ENCODE data around the gene CIAO2A.

CIAO2A gene

DNA sequence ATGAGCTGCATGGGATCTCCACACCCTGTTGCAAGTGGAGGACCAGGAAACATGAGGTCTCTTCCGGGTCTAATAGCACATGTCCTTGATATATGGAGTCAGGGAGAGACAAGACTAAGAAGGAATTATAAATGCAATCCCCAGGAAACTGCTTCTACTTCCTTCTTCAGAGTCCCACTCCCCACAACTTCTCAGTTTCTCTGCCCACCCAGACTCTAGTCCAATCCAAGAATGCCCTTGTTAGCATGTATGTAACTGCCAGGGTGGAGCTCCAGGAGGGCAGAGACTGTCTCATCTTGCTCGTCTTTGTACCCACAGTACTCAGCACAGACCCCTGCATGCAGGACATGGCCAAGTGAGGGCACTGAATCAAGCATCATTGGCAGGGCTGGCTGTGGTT is 55.7 kb downstream of the CIAO2A start:
- no peak for DNase-seq

DNA sequence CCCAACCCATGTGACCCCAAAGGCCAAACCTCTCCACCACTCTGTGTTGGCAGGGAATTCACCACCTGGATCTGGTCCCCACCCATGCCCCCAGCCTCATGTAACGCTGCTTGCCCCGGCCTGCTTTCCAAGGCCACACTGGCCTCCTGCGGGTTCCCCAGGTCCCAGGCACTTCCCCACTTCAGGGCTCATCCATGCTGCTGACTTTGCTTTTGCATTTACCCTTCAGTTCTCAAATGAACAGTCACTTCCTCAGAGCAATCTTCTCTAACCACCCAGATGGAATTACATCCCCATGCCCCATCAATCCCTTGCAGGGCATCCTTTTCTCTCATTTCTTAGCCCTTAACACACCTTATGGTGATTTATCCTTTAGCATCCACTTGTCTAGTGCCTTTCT is 56.5 kb downstream of the CIAO2A start:
- no peak for DNase-seq

DNA sequence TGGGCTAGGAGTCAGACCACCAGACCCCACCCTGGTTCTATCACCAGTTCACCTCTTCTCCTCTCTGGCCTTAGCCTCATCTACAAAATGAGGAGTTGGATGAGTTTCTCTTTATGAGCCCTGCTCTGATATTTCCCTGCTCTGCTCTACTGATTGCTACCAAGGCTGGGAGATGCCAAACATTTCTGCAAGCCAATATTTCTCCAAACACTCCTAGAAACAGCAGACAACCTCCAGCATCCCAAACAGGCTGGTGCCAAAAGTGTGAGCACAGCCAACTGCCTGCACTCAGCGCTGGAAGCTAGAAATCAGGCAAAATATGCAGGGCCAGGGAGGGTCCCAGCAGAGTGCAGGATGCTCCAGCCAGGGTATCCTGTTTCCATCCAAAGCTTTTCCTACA is 58.1 kb downstream of the CIAO2A start:
- no peak for DNase-seq

DNA sequence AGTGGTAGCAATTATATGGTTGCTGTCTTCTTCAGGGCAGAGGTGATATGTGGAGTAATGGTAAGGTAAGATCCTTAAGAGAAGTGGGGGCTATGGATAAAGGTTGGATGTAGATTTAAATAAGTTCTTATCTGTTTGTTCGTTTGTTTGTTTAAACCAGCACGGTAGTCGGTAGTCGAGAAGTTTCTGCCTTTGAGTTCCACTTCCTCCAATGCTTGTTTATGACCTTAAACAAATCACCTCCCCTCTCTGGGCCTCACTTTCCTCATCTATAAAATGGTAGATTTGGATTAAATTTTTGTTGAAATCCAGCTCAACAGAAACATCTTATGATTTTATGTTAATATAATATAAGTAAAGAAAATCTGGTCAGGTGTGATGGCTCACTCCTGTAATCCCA is 59.1 kb downstream of the CIAO2A start:
- no peak for DNase-seq

DNA sequence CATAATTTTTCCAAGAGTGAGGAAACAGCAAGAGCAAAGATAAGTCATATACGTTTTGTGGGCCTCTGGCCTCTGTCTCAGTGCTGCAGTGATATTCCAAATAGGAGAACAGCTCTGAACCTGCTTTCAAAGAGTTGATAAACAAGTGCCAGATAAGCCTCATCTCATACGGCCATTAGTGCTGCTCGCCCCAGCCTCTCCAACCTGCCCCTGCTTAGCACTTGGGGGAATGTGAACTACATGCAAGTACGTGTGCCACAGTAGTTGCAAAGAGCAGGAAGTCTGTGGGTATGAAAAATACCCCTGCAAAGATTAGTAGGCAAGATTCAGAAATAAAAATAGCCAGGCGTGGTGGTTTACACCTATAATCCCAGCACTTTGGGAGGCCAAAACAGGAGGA is 61.3 kb downstream of the CIAO2A start:
- DNase-seq: no peak

DNA sequence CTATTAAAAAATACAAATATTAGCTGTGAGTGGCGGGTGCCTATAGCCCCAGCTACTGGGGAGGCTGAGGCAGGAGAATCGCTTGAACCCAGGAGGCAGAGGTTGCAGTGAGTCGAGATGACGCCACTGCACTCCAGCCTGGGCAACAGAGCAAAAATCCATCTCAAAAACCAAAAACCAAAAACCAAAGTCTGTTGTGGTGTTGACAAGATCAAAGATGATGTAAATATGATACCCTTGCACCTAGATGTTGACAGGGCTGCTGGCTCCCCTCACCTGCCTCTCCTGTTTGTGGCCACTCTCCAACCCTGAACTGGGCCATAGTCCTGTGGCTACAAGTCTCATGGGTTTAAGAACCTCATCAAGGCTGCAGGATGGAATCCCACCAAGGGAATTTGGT is 63.5 kb downstream of the CIAO2A start:
- DNase-seq: no peak

DNA sequence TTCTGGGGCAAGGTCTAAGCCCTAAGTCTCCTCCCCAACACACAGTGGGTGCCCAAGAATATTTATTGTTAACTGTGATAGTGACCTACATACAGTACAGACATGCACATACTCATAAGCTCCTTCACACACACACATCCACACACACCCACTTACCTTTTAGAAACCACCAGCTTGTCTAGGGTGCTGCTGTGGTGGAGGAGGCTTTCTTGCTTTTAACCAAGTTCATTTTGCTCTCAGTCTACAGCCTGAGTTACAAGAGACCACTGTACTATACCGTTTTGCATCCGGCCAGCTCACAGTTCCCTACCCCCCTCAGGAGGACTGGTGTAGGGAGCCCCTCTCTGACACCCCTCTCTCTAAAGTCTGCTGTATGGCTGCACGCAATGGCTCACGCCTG is 64.0 kb downstream of the CIAO2A start:
- no peak for DNase-seq

DNA sequence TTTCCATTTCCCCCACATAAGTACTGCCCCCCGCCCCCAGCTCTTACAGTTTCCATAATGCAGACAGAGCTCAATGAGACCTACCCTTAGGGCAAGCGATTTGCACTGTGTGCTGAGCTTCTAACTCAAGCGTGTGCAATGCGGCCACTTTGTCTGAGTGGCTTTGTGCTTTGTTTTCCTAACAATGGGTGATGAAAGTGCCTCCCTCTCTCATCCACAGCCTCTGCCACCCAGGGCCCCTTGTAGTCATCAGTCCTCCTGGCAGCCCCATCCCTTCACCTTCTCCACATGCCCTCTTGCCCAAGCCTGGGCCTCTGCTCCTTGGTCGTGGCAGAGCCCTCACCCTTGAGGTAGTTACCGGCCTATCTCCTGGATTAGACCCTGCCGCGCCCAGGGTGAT is 64.5 kb downstream of the CIAO2A start:
- no peak for DNase-seq

DNA sequence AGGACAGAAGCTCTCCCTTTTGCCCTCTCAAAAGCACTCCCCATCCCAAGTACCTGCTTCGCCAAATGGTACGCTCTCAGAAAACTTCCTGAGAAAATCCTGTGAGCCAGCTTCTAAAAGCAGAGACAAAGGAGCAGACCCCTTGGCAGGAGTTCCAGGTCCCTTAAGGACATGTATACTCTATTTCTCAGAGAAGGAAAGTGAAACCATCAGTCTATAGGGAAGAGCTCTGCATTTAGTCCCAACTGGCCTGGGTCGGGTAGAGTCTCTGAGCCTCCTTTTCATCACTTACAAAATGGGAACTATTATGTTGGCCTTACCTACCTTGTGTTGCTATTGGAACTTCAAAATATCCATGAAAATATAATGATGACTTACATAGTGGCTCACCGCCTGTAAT is 67.0 kb downstream of the CIAO2A start:
- DNase-seq: no peak

DNA sequence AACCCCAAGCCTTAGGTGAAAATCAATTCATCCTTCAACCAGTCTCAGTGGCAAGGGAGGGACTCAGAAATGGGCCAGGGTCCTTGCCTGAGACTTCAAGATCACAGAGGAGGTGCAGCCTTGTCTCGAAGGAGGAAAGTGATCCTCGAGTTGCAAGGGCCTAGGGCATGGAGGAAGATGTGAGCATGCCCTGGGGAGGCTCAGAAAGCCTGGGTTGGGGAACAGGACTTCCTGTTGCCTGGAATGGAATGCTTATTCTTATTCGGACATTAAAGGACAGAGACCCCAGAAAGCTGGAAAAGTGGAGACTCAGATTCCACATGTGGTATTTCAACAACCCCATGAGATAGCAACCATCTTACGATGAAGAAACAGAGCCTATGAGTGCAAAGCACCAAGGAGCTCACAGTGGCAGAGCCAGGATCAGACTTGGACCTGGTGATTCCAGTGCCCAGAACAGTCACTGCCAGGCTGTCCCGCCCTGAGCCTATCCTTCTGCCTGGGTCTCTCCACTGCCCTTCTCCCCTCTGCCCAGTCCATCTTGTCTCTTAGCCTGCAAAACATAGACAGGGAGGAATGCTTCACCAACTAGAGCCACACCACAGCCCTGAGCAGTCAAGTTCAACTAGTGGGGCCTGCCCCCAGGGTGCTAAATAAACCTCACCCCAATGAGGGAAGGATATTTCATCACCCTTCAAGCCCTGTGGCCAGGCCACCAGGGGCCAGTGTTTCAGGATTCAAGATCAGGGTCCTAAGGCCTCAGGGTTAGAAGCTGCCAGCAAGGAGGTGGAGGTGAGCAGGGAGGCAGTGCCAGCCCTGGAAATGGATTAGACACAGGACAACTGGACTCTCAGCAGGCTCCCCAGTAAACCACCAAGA is 69.2 kb downstream of the CIAO2A start:
- no peak for DNase-seq

DNA sequence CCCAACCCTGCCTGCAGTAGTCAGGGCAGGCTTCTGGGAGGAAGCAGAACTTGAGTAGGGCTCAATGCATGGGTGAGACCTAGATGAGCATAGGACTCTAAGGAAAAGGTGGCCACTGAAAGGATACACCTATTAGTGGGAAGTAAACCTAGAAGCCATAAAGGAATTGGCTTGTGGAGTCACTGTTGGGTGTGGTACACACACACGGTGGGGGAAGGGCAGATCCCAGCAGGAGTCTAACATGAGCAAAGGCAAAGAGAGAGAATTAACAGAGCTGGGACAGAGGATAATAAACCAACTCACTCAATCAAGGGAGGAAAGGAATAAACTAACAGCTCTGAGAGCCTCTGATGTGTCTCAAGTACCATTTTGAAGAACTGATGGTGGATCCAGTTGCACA is 70.4 kb downstream of the CIAO2A start:
- no peak for DNase-seq

DNA sequence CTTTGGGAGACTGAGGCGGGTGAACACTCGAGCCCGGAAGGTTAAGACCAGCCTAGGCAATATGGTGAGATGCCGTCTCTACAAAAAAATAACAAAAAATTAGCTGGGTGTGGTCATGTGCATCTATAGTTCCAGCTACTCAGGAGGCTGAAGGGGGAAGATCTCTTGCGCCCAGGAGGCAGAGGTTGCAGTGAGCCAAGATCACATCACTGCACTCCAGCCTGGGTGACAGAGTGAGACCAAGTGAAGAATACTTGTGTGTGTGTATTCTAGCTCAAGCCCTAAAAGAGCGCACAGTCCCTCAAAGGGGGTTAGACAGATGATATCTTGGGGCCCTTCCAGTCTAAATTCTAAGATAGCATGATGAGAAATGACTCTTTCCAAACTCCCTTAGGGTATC is 71.1 kb downstream of the CIAO2A start:
- DNase-seq: no peak

Data from central memory CD4-positive, alpha-beta T cell (primary cell).